ENCODE data around the gene GTPBP6.

The GTPBP6 gene

GRCh38 chrX:350534-351323 is 32.1 kb upstream of the GTPBP6 start:
- TF ChIP-seq CTCF (conservative IDR thresholded peaks at IDR 0.05; ENCODE audit: low read depth, low read length), result no peak
- no peak for DNase-seq (ENCODE audit: low read depth)
- H3K4me3 ChIP-seq (ENCODE audit: low read length), result no peak overlapping the region

- DNase-seq (ENCODE audit: low read depth), result no peak
- no peak overlapping the region for H3K4me3 ChIP-seq (ENCODE audit: low read length)
- no peak for TF ChIP-seq CTCF (conservative IDR thresholded peaks at IDR 0.05; ENCODE audit: low read depth, low read length)
Observed at GRCh38 chrX:350148-350533, 31.5 kb upstream of the GTPBP6 start.

GRCh38 chrX:349702-350101 is 31.1 kb upstream of the GTPBP6 start:
- no peak for TF ChIP-seq CTCF (conservative IDR thresholded peaks at IDR 0.05; ENCODE audit: low read depth, low read length)
- H3K4me3 ChIP-seq (ENCODE audit: low read length), result no peak overlapping the region
- no peak for DNase-seq (ENCODE audit: low read depth)

- no peak for DNase-seq (ENCODE audit: low read depth)
- no peak for TF ChIP-seq CTCF (conservative IDR thresholded peaks at IDR 0.05; ENCODE audit: low read depth, low read length)
- H3K4me3 ChIP-seq (ENCODE audit: low read length), result no peak overlapping the region
Observed at GRCh38 chrX:349196-349595, 30.6 kb upstream of the GTPBP6 start.

GRCh38 chrX:348461-349117 is 30.0 kb upstream of the GTPBP6 start:
- no peak overlapping the region for H3K4me3 ChIP-seq (ENCODE audit: low read length)
- no peak for TF ChIP-seq CTCF (conservative IDR thresholded peaks at IDR 0.05; ENCODE audit: low read depth, low read length)
- no peak for DNase-seq (ENCODE audit: low read depth)

GRCh38 chrX:347351-348117 is 28.9 kb upstream of the GTPBP6 start:
- no peak for TF ChIP-seq CTCF (conservative IDR thresholded peaks at IDR 0.05; ENCODE audit: low read depth, low read length)
- no peak for DNase-seq (ENCODE audit: low read depth)
- no peak overlapping the region for H3K4me3 ChIP-seq (ENCODE audit: low read length)

Measured in retinal pigment epithelial cell (primary cell).